LNCaP clone FGC (cell line): ENCODE results near the gene P3H2.

Experiments used
- DNase-seq: peaks from one replicate; pipeline ENCODE4 v3.0.0-alpha.2; 2011; ENCODE audit warnings: low read depth
- H3K4me3 ChIP-seq: 2 replicates; pipeline ENCODE4 v1.5.1; 2011; ENCODE audit warnings: mild to moderate bottlenecking, low read depth, low read length, control low read depth
- CTCF ChIP-seq: IDR thresholded peaks from 2 replicates; pipeline ENCODE4 v1.5.1; 2012; ENCODE audit warnings: mild to moderate bottlenecking; ENCODE audit not compliant: control insufficient read depth, insufficient read depth; ENCODE audit errors: extremely low read depth

P3H2 gene

GRCh38 chr3:190043741-190044140, 77.0 kb downstream of the P3H2 start:
- TF ChIP-seq CTCF = no peak
- H3K4me3 ChIP-seq = no peak overlapping the region
- no peak for DNase-seq

- DNase-seq = no peak
- H3K4me3 ChIP-seq = no peak overlapping the region
- TF ChIP-seq CTCF = no peak
Observed at GRCh38 chr3:190042558-190042957, 78.1 kb downstream of the P3H2 start.

- no peak for TF ChIP-seq CTCF
- no peak overlapping the region for H3K4me3 ChIP-seq
- DNase-seq = no peak
Observed at GRCh38 chr3:190041333-190042041, 79.2 kb downstream of the P3H2 start.

GRCh38 chr3:190040145-190040544, 80.6 kb downstream of the P3H2 start:
- TF ChIP-seq CTCF = no peak
- H3K4me3 ChIP-seq = no peak overlapping the region
- peak; percentile 94 for DNase-seq

GRCh38 chr3:190038050-190038933, 82.4 kb downstream of the P3H2 start:
- no peak for TF ChIP-seq CTCF
- DNase-seq = no peak
- H3K4me3 ChIP-seq = no peak overlapping the region

- TF ChIP-seq CTCF = no peak
- no peak overlapping the region for H3K4me3 ChIP-seq
- DNase-seq = no peak
Observed at GRCh38 chr3:190036631-190037030, 84.1 kb downstream of the P3H2 start.
